Measurements from ENCODE around the gene DUSP6. TPM values are rescaled to one million over a fixed set of nuclear protein-coding genes. Genes with fewer than 3 reads are reported as not detected.

Gene DUSP6
- total and polyA plus RNA-seq, 2 of the 13 experiments (the other 11 are each of a cell fraction or from before 2014, with no cell fraction given): 40.9 to 161 TPM

DNA sequence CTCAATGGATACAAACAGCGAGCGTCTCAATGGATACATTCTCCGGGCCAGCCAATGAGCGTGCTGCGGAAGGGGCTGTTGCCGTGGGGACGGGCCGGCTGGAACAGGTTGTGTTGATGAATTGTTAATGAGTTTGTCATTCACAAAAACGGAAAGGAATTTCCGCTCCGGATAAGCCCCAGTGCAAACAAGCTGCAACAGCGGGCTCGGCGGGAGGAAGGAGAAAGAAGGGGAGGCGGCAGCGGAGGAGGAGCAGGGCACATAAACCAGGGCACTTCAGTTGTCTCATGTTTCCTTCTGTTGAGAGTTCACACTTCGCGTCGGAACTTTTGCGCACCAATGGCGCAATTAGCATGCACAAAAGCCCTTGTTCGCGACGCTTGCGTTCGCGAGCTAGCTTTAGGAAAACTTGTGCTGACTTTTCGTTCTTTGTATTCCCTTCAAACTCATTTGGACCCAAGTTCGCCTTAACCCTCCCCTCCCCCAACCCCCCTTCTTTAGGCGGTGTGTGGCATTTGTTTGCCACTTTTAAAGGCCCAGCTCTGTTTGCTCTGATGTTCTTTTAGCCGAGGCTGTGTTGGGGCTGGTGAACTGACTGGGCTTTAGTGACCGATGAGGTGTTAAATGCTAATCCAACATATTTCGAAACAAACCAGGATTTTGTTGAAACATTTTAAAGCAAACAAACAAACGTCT is at the start of gene DUSP6 (continued):
- TF ChIP-seq ZNF607 (CRISPR knock-in tag; IDR thresholded peaks at IDR 0.05; ENCODE audit: borderline replicate concordance): peak; percentile 69; the same call in 1 of the 2 replicates
- TF ChIP-seq FOXM1 (CRISPR knock-in tag; IDR thresholded peaks at IDR 0.05): no peak
- no peak for TF ChIP-seq ZZZ3 (CRISPR knock-in tag; IDR thresholded peaks at IDR 0.05; ENCODE audit: borderline replicate concordance)
- TF ChIP-seq, protein P1, sequence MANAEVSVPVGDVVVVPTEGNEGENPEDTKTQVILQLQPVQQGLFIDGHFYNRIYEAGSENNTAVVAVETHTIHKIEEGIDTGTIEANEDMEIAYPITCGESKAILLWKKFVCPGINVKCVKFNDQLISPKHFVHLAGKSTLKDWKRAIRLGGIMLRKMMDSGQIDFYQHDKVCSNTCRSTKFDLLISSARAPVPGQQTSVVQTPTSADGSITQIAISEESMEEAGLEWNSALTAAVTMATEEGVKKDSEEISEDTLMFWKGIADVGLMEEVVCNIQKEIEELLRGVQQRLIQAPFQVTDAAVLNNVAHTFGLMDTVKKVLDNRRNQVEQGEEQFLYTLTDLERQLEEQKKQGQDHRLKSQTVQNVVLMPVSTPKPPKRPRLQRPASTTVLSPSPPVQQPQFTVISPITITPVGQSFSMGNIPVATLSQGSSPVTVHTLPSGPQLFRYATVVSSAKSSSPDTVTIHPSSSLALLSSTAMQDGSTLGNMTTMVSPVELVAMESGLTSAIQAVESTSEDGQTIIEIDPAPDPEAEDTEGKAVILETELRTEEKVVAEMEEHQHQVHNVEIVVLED (CRISPR knock-in tag; IDR thresholded peaks at IDR 0.05; ENCODE audit: borderline replicate concordance): no peak; the same call in 1 of the 2 replicates
- TF ChIP-seq, protein P2, sequence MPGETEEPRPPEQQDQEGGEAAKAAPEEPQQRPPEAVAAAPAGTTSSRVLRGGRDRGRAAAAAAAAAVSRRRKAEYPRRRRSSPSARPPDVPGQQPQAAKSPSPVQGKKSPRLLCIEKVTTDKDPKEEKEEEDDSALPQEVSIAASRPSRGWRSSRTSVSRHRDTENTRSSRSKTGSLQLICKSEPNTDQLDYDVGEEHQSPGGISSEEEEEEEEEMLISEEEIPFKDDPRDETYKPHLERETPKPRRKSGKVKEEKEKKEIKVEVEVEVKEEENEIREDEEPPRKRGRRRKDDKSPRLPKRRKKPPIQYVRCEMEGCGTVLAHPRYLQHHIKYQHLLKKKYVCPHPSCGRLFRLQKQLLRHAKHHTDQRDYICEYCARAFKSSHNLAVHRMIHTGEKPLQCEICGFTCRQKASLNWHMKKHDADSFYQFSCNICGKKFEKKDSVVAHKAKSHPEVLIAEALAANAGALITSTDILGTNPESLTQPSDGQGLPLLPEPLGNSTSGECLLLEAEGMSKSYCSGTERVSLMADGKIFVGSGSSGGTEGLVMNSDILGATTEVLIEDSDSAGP (CRISPR knock-in tag; IDR thresholded peaks at IDR 0.05; ENCODE audit: borderline replicate concordance): peak; percentile 88
- TF ChIP-seq ZFX (CRISPR knock-in tag; IDR thresholded peaks at IDR 0.05; ENCODE audit: low read depth): peak; percentile 21
- peak; percentile 60; the same call in 1 of the 2 replicates for TF ChIP-seq GATAD1 (CRISPR knock-in tag; IDR thresholded peaks at IDR 0.05)
- TF ChIP-seq SALL1 (CRISPR knock-in tag; IDR thresholded peaks at IDR 0.05): peak; percentile 98
- TF ChIP-seq ZKSCAN8 (CRISPR knock-in tag; IDR thresholded peaks at IDR 0.05; ENCODE audit: borderline replicate concordance): peak; percentile 87; the same call in 1 of the 2 replicates
- TF ChIP-seq ZNF3 (CRISPR knock-in tag; IDR thresholded peaks at IDR 0.05): no peak
- no peak for TF ChIP-seq ZNF782 (CRISPR knock-in tag; IDR thresholded peaks at IDR 0.05; ENCODE audit: borderline replicate concordance)
- 0 out of 2 replicates have a peak, but pooled peaks have one; percentile 38 for TF ChIP-seq ZNF629 (CRISPR knock-in tag; conservative IDR thresholded peaks at IDR 0.05)
- TF ChIP-seq ZNF841 (CRISPR knock-in tag; IDR thresholded peaks at IDR 0.05; ENCODE audit: borderline replicate concordance): no peak
- TF ChIP-seq, protein P3, sequence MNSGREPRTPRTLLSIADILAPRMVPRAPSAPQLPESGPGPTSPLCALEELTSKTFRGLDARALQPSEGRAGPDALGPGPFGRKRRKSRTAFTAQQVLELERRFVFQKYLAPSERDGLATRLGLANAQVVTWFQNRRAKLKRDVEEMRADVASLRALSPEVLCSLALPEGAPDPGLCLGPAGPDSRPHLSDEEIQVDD (CRISPR knock-in tag; IDR thresholded peaks at IDR 0.05; ENCODE audit: borderline replicate concordance): no peak
- no peak for TF ChIP-seq SCMH1 (CRISPR knock-in tag; IDR thresholded peaks at IDR 0.05; ENCODE audit: borderline replicate concordance)
- no peak for TF ChIP-seq HDAC6 (IDR thresholded peaks at IDR 0.05; ENCODE audit: low read depth, low read length)
- no peak for TF ChIP-seq ZNF382 (CRISPR knock-in tag; IDR thresholded peaks at IDR 0.05; ENCODE audit: borderline replicate concordance)
- peak in 1 of 2 experiments; percentile 92; a peak in 2 of 4 replicates for TF ChIP-seq EP300 (IDR thresholded peaks at IDR 0.05; ENCODE audit: low read depth in 2 of 2, low read length in 2 of 2)
- TF ChIP-seq EP300 (CRISPR knock-in tag; IDR thresholded peaks at IDR 0.05; ENCODE audit: borderline replicate concordance): peak; percentile 97
- peak; percentile 90 for TF ChIP-seq ISL2 (CRISPR knock-in tag; IDR thresholded peaks at IDR 0.05)
- TF ChIP-seq, protein P4, sequence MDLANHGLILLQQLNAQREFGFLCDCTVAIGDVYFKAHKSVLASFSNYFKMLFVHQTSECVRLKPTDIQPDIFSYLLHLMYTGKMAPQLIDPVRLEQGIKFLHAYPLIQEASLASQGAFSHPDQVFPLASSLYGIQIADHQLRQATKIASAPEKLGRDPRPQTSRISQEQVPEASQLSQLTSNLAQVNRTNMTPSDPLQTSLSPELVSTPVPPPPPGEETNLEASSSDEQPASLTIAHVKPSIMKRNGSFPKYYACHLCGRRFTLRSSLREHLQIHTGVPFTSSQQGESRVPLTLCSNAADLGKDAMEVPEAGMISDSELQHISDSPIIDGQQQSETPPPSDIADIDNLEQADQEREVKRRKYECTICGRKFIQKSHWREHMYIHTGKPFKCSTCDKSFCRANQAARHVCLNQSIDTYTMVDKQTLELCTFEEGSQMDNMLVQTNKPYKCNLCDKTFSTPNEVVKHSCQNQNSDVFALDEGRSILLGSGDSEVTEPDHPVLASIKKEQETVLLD (CRISPR knock-in tag; IDR thresholded peaks at IDR 0.05; ENCODE audit: low read depth): peak; percentile 49; the same call in 1 of the 2 replicates
- no peak; the same call in 1 of the 2 replicates for TF ChIP-seq ZNF343 (CRISPR knock-in tag; IDR thresholded peaks at IDR 0.05)
- TF ChIP-seq, protein P5, sequence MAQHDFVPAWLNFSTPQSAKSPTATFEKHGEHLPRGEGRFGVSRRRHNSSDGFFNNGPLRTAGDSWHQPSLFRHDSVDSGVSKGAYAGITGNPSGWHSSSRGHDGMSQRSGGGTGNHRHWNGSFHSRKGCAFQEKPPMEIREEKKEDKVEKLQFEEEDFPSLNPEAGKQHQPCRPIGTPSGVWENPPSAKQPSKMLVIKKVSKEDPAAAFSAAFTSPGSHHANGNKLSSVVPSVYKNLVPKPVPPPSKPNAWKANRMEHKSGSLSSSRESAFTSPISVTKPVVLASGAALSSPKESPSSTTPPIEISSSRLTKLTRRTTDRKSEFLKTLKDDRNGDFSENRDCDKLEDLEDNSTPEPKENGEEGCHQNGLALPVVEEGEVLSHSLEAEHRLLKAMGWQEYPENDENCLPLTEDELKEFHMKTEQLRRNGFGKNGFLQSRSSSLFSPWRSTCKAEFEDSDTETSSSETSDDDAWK (CRISPR knock-in tag; IDR thresholded peaks at IDR 0.05): no peak
